ENCODE data around the gene CFAP68.
"Not testable (repeated sequence)": the region's sequence is repeated elsewhere in the genome, so short reads cannot be mapped to it uniquely, and the experiment has no call there.

The CFAP68 gene

GRCh38 chr11:111870886-111871692, 8.3 kb upstream of the CFAP68 start, which contains the start of gene ALG9:
ALG9 (minus strand) TSS chr11:111871581; CDS start chr11:111871482, 99 bp downstream.
- DNase-seq = peak; percentile 61 to 65

GRCh38 chr11:111871693-111872161, 7.6 kb upstream of the CFAP68 start:
- no peak for DNase-seq

- DNase-seq = no peak
These were observed 924 bp upstream of the CFAP68 start for GRCh38 chr11:111878385-111878848.

GRCh38 chr11:111879637-111879960, 258 bp downstream of the CFAP68 start:
- DNase-seq = no peak

GRCh38 chr11:111882202-111882601, 2.9 kb downstream of the CFAP68 start:
- no peak for DNase-seq

GRCh38 chr11:111885053-111885452, 5.7 kb downstream of the CFAP68 start:
- DNase-seq = not testable (repeated sequence)

GRCh38 chr11:111886032-111886431, 6.7 kb downstream of the CFAP68 start:
- DNase-seq = no peak

- no peak for DNase-seq
These were observed 7.5 kb downstream of the CFAP68 start for GRCh38 chr11:111886844-111887243.

- no peak for DNase-seq
These were observed 26.1 kb downstream of the CFAP68 start for GRCh38 chr11:111905411-111905810.

- DNase-seq = no peak
These were observed 27.3 kb downstream of the CFAP68 start for GRCh38 chr11:111906680-111907079.

GRCh38 chr11:111908639-111909305, 29.4 kb downstream of the CFAP68 start:
- no peak for DNase-seq

- DNase-seq = no peak
These were observed 30.0 kb downstream of the CFAP68 start for GRCh38 chr11:111909378-111909777.

GRCh38 chr11:111910676-111911562, 31.6 kb downstream of the CFAP68 start:
- DNase-seq = no peak

- no peak for DNase-seq
These were observed 32.4 kb downstream of the CFAP68 start, which contains the start of gene CRYAB for GRCh38 chr11:111911563-111912401. CRYAB (minus strand) TSS chr11:111911770; CDS start chr11:111911724, 46 bp downstream.

- DNase-seq = no peak
These were observed 33.2 kb downstream of the CFAP68 start, which contains the start of gene HSPB2 for GRCh38 chr11:111912535-111912934. HSPB2 (plus strand) TSS chr11:111912734; CDS start chr11:111912830, 96 bp downstream.

GRCh38 chr11:111913031-111913861, 33.9 kb downstream of the CFAP68 start:
- no peak for DNase-seq

- no peak for DNase-seq
These were observed 34.7 kb downstream of the CFAP68 start for GRCh38 chr11:111913997-111914396.

GRCh38 chr11:111916768-111917167, 37.4 kb downstream of the CFAP68 start:
- DNase-seq = no peak

- DNase-seq = no peak
These were observed 38.0 kb downstream of the CFAP68 start for GRCh38 chr11:111917312-111917711.

- DNase-seq = no peak
These were observed 38.4 kb downstream of the CFAP68 start for GRCh38 chr11:111917788-111918187.

Measured in bone marrow (tissue), 2 donors.